ENCODE data around the gene MATK. TPM values are rescaled to one million over a fixed set of nuclear protein-coding genes. Genes with fewer than 3 reads are reported as not detected.

Gene MATK
- total RNA-seq, 1 donor from 2014 or later, result 1.8 TPM

GRCh38 chr19:3803986-3804385 is 17.8 kb upstream of the MATK start:
- Mint-ChIP-seq H3K36me3 (ENCODE audit: insufficient read depth) (no peaks in the 10 kb centered on the region), H3K27ac (no peak overlapping the region), H3K9me3 (ENCODE audit: low read depth) (no peaks in the 10 kb centered on the region), H3K4me3 (ENCODE audit: low read depth) (no peak overlapping the region), H3K27me3 (peaks cover 42% of the 10 kb centered on the region), H3K4me1 (ENCODE audit: low read depth) (no peaks in the 10 kb centered on the region)
- no peak for TF ChIP-seq CTCF (IDR thresholded peaks at IDR 0.05; ENCODE audit: unreplicated experiment)
- DNase-seq (ENCODE audit: low spot score, unreplicated experiment), result no peak

GRCh38 chr19:3803114-3803888 is 17.1 kb upstream of the MATK start:
- H3K36me3 Mint-ChIP-seq (ENCODE audit: insufficient read depth), result no peaks in the 10 kb centered on the region
- no peak overlapping the region for H3K27ac Mint-ChIP-seq
- H3K4me3 Mint-ChIP-seq (ENCODE audit: low read depth), result no peak overlapping the region
- H3K4me1 Mint-ChIP-seq (ENCODE audit: low read depth), result no peaks in the 10 kb centered on the region
- H3K27me3 Mint-ChIP-seq, result peaks cover 44% of the 10 kb centered on the region
- no peak for DNase-seq (ENCODE audit: low spot score, unreplicated experiment)
- TF ChIP-seq CTCF (IDR thresholded peaks at IDR 0.05; ENCODE audit: unreplicated experiment), result no peak
- H3K9me3 Mint-ChIP-seq (ENCODE audit: low read depth), result no peaks in the 10 kb centered on the region

GRCh38 chr19:3801412-3802096 is 15.4 kb upstream of the MATK start:
- no peak overlapping the region for H3K4me3 Mint-ChIP-seq (ENCODE audit: low read depth)
- peaks cover 5% of the 10 kb centered on the region for H3K9me3 Mint-ChIP-seq (ENCODE audit: low read depth)
- no peak for DNase-seq (ENCODE audit: low spot score, unreplicated experiment)
- no peaks in the 10 kb centered on the region for H3K36me3 Mint-ChIP-seq (ENCODE audit: insufficient read depth)
- no peak overlapping the region for H3K27ac Mint-ChIP-seq
- peaks cover 51% of the 10 kb centered on the region for H3K27me3 Mint-ChIP-seq
- no peaks in the 10 kb centered on the region for H3K4me1 Mint-ChIP-seq (ENCODE audit: low read depth)
- peak; percentile 40 for TF ChIP-seq CTCF (IDR thresholded peaks at IDR 0.05; ENCODE audit: unreplicated experiment)

- no peaks in the 10 kb centered on the region for H3K36me3 Mint-ChIP-seq (ENCODE audit: insufficient read depth)
- H3K27me3 Mint-ChIP-seq, result peaks cover 52% of the 10 kb centered on the region
- no peak overlapping the region for H3K4me3 Mint-ChIP-seq (ENCODE audit: low read depth)
- no peaks in the 10 kb centered on the region for H3K4me1 Mint-ChIP-seq (ENCODE audit: low read depth)
- no peak overlapping the region for H3K27ac Mint-ChIP-seq
- H3K9me3 Mint-ChIP-seq (ENCODE audit: low read depth), result peaks cover 7% of the 10 kb centered on the region
- no peak for DNase-seq (ENCODE audit: low spot score, unreplicated experiment)
- no peak for TF ChIP-seq CTCF (IDR thresholded peaks at IDR 0.05; ENCODE audit: unreplicated experiment)
Observed at GRCh38 chr19:3800996-3801395, 14.8 kb upstream of the MATK start.

GRCh38 chr19:3798137-3798536 is 12.0 kb upstream of the MATK start:
- H3K27me3 Mint-ChIP-seq, result peaks cover 49% of the 10 kb centered on the region
- H3K4me1 Mint-ChIP-seq (ENCODE audit: low read depth), result no peaks in the 10 kb centered on the region
- H3K4me3 Mint-ChIP-seq (ENCODE audit: low read depth), result no peak overlapping the region
- H3K9me3 Mint-ChIP-seq (ENCODE audit: low read depth), result peaks cover 7% of the 10 kb centered on the region
- no peaks in the 10 kb centered on the region for H3K36me3 Mint-ChIP-seq (ENCODE audit: insufficient read depth)
- TF ChIP-seq CTCF (IDR thresholded peaks at IDR 0.05; ENCODE audit: unreplicated experiment), result no peak
- no peak overlapping the region for H3K27ac Mint-ChIP-seq
- DNase-seq (ENCODE audit: low spot score, unreplicated experiment), result no peak
